HFF-Myc (cell line): ENCODE data around the gene ESRRB.

Experiments
- DNase-seq: peaks from one replicate; pipeline ENCODE4 v3.0.0-alpha.2; 2011; ENCODE audit warnings: low read depth; ENCODE audit errors: extremely low read depth
- H3K4me3 ChIP-seq: replicated peaks from 2 replicates; pipeline ENCODE4 v1.5.1; 2011; ENCODE audit warnings: low read depth, mild to moderate bottlenecking, control low read depth, low read length
- CTCF ChIP-seq: IDR thresholded peaks from 2 replicates; pipeline ENCODE4 v1.5.1; 2012; ENCODE audit warnings: mild to moderate bottlenecking, low read depth, low read length, control low read depth; ENCODE audit errors: missing control alignments

The ESRRB gene

DNA sequence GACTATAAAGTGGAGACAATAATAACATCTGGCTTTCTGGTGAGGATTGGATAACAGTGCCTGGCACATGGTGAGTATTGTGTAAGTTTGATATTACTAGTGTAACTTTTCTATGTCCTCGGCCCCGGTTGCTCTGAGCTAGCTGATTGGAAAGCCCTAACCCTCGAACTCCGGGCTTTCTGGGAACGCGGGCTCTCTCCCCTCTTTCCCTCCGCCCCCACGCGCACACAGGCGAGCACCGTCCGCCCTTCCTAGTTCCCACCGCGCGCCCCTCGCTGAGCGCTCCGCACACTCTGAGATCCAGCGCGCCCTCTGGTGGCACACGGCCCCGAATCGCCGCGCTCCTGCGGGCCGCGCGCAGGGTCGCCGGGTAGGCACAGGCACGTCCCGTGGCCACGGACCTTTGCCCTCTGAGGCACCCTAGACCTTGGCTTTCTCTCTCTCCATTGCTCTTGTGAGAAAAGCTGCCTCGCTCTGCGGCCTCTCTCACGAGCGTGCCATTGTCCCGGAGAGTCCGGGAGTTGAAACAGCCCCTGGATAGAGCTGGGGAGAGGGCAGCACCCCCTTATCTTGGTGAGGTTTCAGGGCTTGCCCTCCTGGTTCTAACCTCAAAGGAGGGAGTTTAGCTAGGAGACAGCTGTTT, 23.2 kb upstream of the ESRRB start:
- H3K4me3 ChIP-seq, result no peak overlapping the region
- peak; percentile 79 for TF ChIP-seq CTCF

GRCh38 chr14:76354310-76354709, 21.6 kb upstream of the ESRRB start:
- no peak for DNase-seq
- TF ChIP-seq CTCF, result no peak
- H3K4me3 ChIP-seq, result no peak overlapping the region

More for the DNA sequence above, 23.2 kb upstream of the ESRRB start:
- no peak for DNase-seq

GRCh38 chr14:76355771-76356170, 20.2 kb upstream of the ESRRB start:
- H3K4me3 ChIP-seq, result no peak overlapping the region
- no peak for DNase-seq
- no peak for TF ChIP-seq CTCF

DNA sequence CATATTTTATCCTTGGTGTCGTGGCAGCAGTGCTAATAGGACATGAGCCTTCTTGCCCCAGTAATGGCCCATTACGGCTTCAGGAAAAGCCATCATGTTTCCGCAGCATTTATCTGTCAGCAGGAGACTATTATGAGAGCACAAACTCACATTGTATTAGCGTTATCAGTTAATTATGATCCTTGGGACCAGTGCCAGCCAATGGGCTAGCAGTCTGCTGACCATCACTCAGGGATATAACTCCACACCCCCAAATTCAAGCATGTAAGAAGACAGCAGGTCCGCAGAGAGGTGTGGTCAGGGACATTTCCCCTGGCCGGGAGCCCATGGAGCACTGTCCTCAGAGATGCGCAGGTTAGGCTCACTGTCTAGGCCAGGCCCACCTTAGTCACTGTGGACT, 4.9 kb upstream of the ESRRB start:
- H3K4me3 ChIP-seq, result no peak overlapping the region
- TF ChIP-seq CTCF, result no peak
- DNase-seq, result no peak

GRCh38 chr14:76373456-76373855, 2.5 kb upstream of the ESRRB start:
- H3K4me3 ChIP-seq, result no peak overlapping the region
- no peak for TF ChIP-seq CTCF
- DNase-seq, result no peak

DNA sequence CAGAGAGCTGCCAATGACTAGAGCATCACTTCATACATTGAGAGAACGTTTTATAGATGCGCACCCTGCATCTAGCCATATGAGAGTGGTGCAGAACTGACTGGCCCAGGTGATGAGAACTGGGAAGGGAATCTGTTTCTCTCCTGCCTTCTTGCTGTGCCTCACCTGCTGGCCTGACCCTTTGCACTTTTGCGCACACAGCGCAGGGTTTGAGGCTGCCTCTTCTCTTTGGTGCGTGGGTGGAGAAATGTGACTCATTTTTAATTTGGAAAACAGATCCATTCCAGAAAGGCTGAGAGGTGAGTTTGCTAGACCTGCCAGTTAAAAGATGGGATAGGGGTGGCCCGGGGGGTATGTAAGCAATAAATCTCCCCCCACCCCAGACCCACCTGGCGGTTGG, 453 bp upstream of the ESRRB start:
- DNase-seq, result no peak
- no peak for TF ChIP-seq CTCF
- no peak overlapping the region for H3K4me3 ChIP-seq

- H3K4me3 ChIP-seq, result peak overlapping the region; percentile 13; the same call in 1 of the 2 replicates
- DNase-seq, result no peak
- TF ChIP-seq CTCF, result no peak
Measured at GRCh38 chr14:76376409-76376877, 506 bp downstream of the ESRRB start.
